Right atrium auricular region (tissue), 2 donors: ENCODE measurements around the gene CORO1A. TPM values are rescaled to one million over a fixed set of nuclear protein-coding genes. Genes with fewer than 3 reads are reported as not detected.
"Not testable (repeated sequence)": the region's sequence is repeated elsewhere in the genome, so short reads cannot be mapped to it uniquely, and the experiment has no call there.

Experiments used
- DNase-seq: peaks from one replicate; pipeline ENCODE4 v3.0.0-alpha.2; 2019; ENCODE audit warnings: low spot score
- H3K27ac ChIP-seq, 2 donors: fragments of 200-600 bp; sonication (generic); 1 replicate in 1 of 2; 2 replicates in 1 of 2; pipeline ENCODE4 v1.5.1; 2016 to 2019
- H3K27me3 ChIP-seq, 2 donors: fragments of 200-600 bp; sonication (generic); one replicate each; pipeline versions ENCODE4 v1.5.1 to v1.6.0; 2017 to 2019
- H3K36me3 ChIP-seq: fragments of 200-600 bp; sonication (generic); one replicate; pipeline ENCODE4 v1.5.1; 2016
- H3K4me1 ChIP-seq, 2 donors: fragments of 200-600 bp; sonication (generic); one replicate each; pipeline versions ENCODE4 v1.5.1 to v1.6.0; 2017 to 2019
- H3K4me3 ChIP-seq, 2 donors: fragments of 200-600 bp; sonication (generic); 1 replicate in 1 of 2; 2 replicates in 1 of 2; pipeline ENCODE4 v1.5.1; 2017 to 2019; ENCODE audit warnings: mild to moderate bottlenecking in 1 of 2, moderate library complexity in 1 of 2
- H3K9me3 ChIP-seq, 2 donors: fragments of 200-600 bp; sonication (generic); one replicate each; pipeline ENCODE4 v1.5.1; 2019
- total RNA-seq, 2 donors: library from RNA; depleted of rRNA; stranded (reverse); fragments of >200 nt; gene quantifications; one replicate each; pipeline ENCODE4 v1.1.0, GENCODE V29; 2016

The CORO1A gene
- total RNA-seq, 2 donors from 2014 or later: 5.4 to 18.6 TPM

- not testable (repeated sequence) for H3K36me3 ChIP-seq, H3K9me3 ChIP-seq, H3K27me3 ChIP-seq, H3K4me1 ChIP-seq, H3K27ac ChIP-seq, DNase-seq
- peak overlapping the region; percentile 22 to 54 for H3K4me3 ChIP-seq
These were observed 10.9 kb downstream of the CORO1A start for GRCh38 chr16:30194172-30194925.

- not testable (repeated sequence) for H3K4me3 ChIP-seq, DNase-seq, H3K4me1 ChIP-seq, H3K9me3 ChIP-seq, H3K27me3 ChIP-seq, H3K36me3 ChIP-seq, H3K27ac ChIP-seq
These were observed 13.6 kb downstream of the CORO1A start for GRCh38 chr16:30197001-30197400.

DNA sequence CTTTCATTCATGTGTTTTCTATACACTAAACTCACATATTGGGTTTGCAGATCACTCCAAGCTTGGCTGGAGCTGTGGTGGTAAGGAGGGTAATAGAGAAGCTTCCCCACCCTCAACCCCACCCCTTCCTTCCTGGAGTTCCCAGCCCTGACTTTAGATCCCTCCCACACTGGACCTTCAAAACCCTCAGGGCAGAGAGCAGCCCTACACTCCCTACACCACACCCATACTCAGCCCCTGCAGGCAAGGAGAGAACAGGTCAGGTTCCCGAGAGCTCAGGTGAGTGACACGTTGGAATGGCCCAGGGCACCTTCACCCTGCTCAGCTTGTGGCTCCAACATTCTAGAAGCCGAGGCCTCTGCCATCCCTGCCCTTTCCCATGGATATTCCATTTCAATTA is 15.6 kb downstream of the CORO1A start, which contains the start of gene SULT1A3:
Gene SULT1A3 (plus strand): TSS at position 207 of the 400 bp plus-strand sequence. CDS start 1,474 bp downstream, outside the sequence.
- H3K36me3 ChIP-seq, H3K9me3 ChIP-seq, H3K4me3 ChIP-seq, H3K27ac ChIP-seq, DNase-seq, H3K27me3 ChIP-seq, H3K4me1 ChIP-seq: not testable (repeated sequence)

DNA sequence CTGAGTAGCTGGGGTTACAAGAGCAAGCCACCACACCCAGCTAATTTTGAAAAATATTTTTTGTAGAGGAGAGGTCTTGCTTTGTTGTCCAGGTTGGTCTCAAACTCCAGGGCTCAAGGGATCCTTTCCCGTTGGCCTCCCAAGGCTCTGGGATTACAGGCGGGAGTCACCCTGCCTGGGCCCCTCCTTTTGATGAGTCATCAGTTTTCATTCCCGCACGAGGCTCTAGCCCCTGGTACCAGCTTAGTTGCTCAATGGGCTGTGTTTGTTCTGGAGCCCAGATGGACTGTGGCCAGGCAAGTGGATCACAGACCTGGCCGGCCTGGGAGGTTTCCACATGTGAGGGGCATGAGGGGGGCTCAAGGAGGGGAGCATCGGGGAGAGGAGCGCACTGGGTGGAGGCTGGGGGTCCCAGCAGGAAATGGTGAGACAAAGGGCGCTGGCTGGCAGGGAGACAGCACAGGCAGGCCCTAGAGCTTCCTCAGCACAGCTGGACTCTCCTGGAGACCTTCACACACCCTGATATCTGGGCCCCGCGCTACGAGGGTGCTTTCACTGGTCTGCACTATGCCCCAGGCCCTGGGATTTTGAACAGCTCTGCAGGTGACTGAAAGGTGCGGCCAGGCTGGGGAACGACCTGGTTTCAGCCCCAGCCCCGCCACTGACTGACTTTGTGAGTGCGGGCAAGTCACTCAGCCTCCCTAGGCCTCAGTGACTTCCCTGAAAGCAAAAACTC is 16.4 kb downstream of the CORO1A start:
- H3K4me1 ChIP-seq, H3K36me3 ChIP-seq, DNase-seq, H3K9me3 ChIP-seq, H3K27me3 ChIP-seq, H3K27ac ChIP-seq, H3K4me3 ChIP-seq: not testable (repeated sequence)

DNA sequence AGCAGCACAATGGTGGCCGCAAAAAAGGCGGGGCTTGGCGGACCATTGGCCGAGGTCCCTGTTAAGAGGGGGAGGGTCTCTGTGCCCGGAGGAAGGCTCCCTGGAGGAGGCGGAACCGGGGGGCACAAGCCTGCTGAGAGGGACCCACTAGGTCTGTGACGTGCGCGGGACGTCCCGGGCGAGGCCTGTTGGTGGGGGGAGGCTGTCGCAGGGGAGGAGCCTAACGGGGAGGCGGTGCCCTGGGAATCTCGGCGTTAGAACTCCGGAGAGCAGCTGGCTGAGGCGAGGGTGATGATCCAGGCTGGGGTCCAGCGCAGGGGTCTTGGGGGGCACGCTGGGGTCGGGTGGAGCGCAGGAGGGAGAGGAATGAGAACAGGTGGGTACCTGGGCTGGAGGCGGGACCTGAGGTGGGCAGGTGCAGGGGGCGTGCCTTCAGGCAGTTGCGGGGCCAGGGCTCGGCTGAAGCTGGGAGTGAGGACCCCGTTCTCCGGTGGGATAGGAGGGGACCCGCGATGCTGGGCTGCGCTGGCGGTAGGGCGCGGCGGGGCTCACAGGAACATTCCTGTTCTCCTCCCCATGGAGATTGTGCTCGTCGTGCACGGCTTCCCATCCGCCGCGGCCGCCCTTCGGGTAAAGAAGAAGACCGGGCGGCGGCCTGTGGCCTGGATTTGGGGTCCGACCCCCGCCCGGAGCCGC is 22.3 kb downstream of the CORO1A start:
- H3K27ac ChIP-seq: peak overlapping the region in 1 of 2 donors; percentile 54
- peak overlapping the region; percentile 43 to 58 for H3K4me3 ChIP-seq
- peak; percentile 53 for DNase-seq
- not testable (repeated sequence) for H3K27me3 ChIP-seq, H3K36me3 ChIP-seq, H3K4me1 ChIP-seq, H3K9me3 ChIP-seq

- peak overlapping the region in 1 of 2 donors; percentile 58 for H3K4me3 ChIP-seq
- peak overlapping the region in 1 of 2 donors; percentile 54 for H3K27ac ChIP-seq
- not testable (repeated sequence) for DNase-seq, H3K4me1 ChIP-seq, H3K27me3 ChIP-seq, H3K36me3 ChIP-seq, H3K9me3 ChIP-seq
These were observed 22.9 kb downstream of the CORO1A start for GRCh38 chr16:30206252-30206651.

DNA sequence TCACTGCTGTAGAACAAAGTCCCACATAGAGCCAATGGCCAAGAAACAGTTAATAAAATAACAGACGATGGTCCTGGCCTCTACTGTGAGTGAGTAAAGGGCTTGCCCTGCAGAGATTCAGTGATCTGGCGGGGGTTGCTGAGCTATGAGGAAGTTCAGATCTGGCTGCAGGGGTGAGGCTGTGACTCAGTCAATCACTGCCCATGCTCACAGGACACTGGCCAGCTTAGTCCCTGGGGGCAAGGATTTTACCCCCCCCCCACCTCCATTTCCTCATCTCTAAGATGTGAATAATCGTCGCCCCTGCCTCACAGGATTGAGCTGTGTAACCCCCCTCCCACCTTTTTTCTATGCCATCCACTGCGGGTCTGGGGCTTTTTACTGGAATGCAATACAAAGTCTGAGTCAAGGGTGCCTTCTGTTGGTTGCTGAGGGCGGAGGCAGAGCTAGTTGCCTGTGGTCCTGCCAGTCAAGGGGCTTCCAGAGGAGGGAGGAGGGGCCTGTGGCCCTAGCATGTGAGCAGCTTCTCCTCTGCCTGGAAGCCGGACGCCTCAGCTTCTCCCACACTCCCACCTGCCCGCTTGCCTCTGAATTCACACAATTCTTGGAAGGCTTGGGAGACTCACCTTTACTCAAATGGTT is 23.8 kb downstream of the CORO1A start:
- not testable (repeated sequence) for H3K4me3 ChIP-seq, H3K27ac ChIP-seq, H3K4me1 ChIP-seq, H3K9me3 ChIP-seq, H3K36me3 ChIP-seq, H3K27me3 ChIP-seq
- peak; percentile 61 for DNase-seq

DNA sequence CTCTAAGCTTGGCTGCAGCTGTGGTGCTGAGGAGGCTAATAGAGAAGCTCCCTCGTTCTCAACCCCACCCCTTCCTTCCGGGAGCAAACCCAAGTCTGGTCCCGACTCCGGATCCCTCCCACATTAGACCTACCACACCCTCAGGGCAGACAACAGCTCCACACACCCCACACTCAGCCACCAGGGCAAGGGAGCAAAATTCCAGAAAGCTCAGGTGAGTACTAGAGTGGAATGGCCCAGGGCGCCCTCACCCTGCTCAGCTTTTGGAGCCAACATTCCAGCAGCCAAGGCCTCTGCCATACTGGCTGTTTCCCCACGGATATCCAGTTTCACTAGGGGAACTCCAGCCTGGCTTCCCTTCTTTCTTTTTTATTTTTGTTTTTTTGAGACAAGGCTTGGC is 25.6 kb downstream of the CORO1A start:
- DNase-seq: peak; percentile 65

DNA sequence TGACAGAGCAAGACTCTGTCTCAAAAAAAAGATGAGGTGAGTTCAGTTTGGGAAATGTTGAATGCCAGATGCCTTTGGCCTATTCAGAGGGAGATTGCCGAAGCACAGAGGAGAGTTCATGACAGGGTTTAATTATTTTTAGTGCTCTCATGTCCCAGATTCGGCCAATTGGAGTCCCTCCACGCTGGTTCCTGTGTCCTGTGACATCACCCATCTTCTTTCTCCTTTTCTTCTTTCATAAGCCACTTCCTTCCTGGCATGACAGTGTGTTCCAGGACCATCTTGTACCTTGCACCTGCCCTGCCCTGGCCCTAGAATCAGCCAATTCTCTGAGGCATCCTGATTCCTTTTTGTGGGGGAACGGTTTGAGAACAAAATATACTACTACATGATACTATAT is 28.0 kb downstream of the CORO1A start:
- not testable (repeated sequence) for H3K27ac ChIP-seq, H3K4me3 ChIP-seq, H3K36me3 ChIP-seq, H3K27me3 ChIP-seq, H3K9me3 ChIP-seq, DNase-seq, H3K4me1 ChIP-seq

More for the DNA sequence above, 25.6 kb downstream of the CORO1A start:
- H3K4me3 ChIP-seq, H3K36me3 ChIP-seq, H3K4me1 ChIP-seq, H3K27ac ChIP-seq, H3K9me3 ChIP-seq, H3K27me3 ChIP-seq: not testable (repeated sequence)

DNA sequence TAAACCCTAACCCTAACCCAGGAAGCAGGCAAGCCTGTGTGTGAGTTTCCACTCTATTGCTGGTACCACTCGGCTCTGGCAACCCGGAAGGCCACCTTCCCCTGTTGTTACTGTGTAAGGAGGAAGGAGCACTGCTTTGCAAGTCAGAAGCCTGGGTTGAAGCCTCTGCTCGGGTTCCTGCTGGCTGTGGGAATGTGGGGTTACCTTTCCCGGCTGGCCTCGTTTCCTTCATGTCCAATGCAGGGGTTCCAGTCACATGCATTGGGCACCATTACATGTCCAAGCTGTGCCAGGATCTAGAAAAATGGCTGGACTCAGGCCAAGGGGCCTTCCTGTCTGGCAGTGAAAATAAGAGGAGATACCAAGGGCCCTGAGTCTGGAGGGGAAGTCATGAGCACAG is 33.7 kb downstream of the CORO1A start:
- not testable (repeated sequence) for H3K27ac ChIP-seq, H3K9me3 ChIP-seq, H3K4me1 ChIP-seq, H3K36me3 ChIP-seq, H3K27me3 ChIP-seq, H3K4me3 ChIP-seq
- DNase-seq: peak; percentile 49

Other genes starting within 250 kb of the CORO1A start
- gene TMEM219, start 221.5 kb upstream of the CORO1A start, total RNA-seq: 100 to 1,000 TPM; 100 to 107 TPM
- 10 to 100 TPM; 29.1 to 36.7 TPM for gene TAOK2, start 209.7 kb upstream of the CORO1A start, total RNA-seq
- 10 to 100 TPM; 10.3 to 11.4 TPM for gene HIRIP3, start 188.0 kb upstream of the CORO1A start, total RNA-seq
- 100 to 1,000 TPM in 1 of 2 donors, 10 to 100 TPM in 1; 33.4 to 117 TPM for gene INO80E, start 187.4 kb upstream of the CORO1A start, total RNA-seq
- not detected for gene DOC2A, start 172.6 kb upstream of the CORO1A start, total RNA-seq
- gene C16orf92, start 160.4 kb upstream of the CORO1A start, total RNA-seq: not detected
- gene TLCD3B, start 152.3 kb upstream of the CORO1A start, total RNA-seq: not detected
- gene ALDOA, start 117.8 kb upstream of the CORO1A start, total RNA-seq: 1,000 to 10,000 TPM; 2,869 to 3,626 TPM
- gene PPP4C, start 107.6 kb upstream of the CORO1A start, total RNA-seq: 10 to 100 TPM; 23.2 to 32.7 TPM
- under 1 TPM in 1 of 2 donors, not detected in 1; 0.43 TPM for gene TBX6, start 91.7 kb upstream of the CORO1A start, total RNA-seq
- gene YPEL3, start 87.4 kb upstream of the CORO1A start, total RNA-seq: 100 to 1,000 TPM; 129 to 140 TPM
- gene GDPD3, start 70.1 kb upstream of the CORO1A start, total RNA-seq: 1 to 10 TPM in 1 of 2 donors, not detected in 1; 1.7 TPM
- 10 to 100 TPM; 27.9 to 76.6 TPM for gene MAPK3, start 60.4 kb upstream of the CORO1A start, total RNA-seq
- gene BOLA2B, start 10.1 kb downstream of the CORO1A start, total RNA-seq: 100 to 1,000 TPM; 143 to 187 TPM
- 10 to 100 TPM; 25.1 to 36.3 TPM for gene SLX1A, start 10.3 kb downstream of the CORO1A start, total RNA-seq
- gene SULT1A3, start 15.7 kb downstream of the CORO1A start, total RNA-seq: 1 to 10 TPM; 2.0 to 7.4 TPM
- gene NPIPB13, start 64.9 kb downstream of the CORO1A start, total RNA-seq: 1 to 10 TPM in 1 of 2 donors, not detected in 1; 1.7 TPM
- gene CD2BP2, start 171.7 kb downstream of the CORO1A start, total RNA-seq: 10 to 100 TPM; 22.0 to 39.3 TPM
- gene TBC1D10B, start 186.9 kb downstream of the CORO1A start, total RNA-seq: 10 to 100 TPM; 20.0 to 22.3 TPM
- gene MYL11, start 191.2 kb downstream of the CORO1A start, total RNA-seq: not detected
- gene SEPTIN1, start 199.0 kb downstream of the CORO1A start, total RNA-seq: under 1 TPM in 1 of 2 donors, not detected in 1; 0.35 TPM
- 10 to 100 TPM in 1 of 2 donors, 1 to 10 TPM in 1; 5.7 to 10.7 TPM for gene ZNF48, start 211.8 kb downstream of the CORO1A start, total RNA-seq
- 10 to 100 TPM; 13.0 to 14.3 TPM for gene ZNF771, start 224.0 kb downstream of the CORO1A start, total RNA-seq
- gene DCTPP1, start 246.4 kb downstream of the CORO1A start, total RNA-seq: 10 to 100 TPM; 14.4 to 18.7 TPM